ENCODE measurements around the gene USP37.
A peak's percentile ranks its signal among the peaks of the same experiment; 100 is the strongest.

The USP37 gene

DNA sequence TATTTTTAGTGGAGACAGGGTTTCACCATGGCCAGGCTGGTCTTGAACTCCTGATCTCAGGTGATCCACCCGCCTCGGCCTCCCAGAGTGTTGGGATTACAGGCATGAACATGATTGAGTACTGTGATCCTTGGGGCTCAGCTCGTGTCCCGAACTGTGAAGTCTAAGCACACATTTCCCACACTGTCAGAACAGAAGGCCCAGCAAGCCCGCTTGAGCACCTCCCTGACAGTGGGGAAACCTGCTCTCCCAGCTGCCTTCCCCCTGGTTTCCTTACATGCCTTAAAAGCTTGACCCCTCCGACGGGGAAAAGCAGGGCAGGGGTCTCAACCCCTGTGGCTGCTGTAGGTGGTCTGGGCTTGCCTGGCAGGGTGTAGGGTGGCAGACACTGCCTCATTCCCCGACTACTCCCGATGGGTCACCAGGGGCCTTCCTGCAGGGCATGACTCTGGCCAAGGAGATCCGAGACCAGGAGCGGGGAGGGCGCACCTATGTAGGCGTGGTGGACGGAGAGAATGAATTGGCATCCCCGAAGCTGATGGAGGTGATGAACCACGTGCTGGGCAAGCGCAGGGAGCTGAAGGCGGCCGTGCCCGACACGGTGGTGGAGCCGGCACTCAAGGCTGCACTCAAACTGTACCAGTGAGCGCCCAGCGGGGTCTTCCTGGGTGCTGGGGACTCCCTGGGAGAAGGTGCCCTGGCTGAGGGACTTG is 139.1 kb downstream of the USP37 start:
- DNase-seq, result no peak

DNA sequence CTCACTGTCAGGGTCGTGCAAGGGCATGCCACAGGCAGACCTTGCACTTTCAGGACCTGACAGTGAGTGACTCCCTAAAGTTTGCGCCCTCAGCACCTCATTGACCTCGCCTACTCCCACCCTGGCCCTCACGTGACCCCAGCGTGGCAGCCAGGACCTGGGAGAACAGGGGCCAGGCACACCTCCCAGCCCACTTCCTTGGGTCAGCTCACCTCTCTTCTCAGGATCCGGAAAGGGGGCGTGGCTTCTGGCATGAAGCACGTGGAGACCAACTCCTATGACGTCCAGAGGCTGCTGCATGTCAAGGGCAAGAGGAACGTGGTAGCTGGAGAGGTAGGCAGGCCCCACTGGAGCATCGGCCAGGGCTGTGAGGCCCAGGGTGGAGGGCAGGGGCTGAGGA is 140.4 kb downstream of the USP37 start:
- no peak for DNase-seq

DNA sequence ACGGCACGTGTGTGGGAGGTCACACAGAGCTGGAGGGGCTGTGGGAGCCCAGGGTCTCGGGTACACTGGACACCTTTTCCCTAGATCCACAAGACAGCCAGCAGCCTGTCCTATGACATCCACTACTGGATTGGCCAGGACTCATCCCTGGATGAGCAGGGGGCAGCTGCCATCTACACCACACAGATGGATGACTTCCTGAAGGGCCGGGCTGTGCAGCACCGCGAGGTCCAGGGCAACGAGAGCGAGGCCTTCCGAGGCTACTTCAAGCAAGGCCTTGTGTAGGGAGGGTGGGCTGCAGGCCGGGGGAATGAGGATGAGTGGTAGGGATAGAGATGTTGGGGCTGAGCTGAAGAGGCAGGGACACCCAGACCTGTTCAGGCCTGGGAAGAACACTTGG is 142.6 kb downstream of the USP37 start:
- no peak for DNase-seq

DNA sequence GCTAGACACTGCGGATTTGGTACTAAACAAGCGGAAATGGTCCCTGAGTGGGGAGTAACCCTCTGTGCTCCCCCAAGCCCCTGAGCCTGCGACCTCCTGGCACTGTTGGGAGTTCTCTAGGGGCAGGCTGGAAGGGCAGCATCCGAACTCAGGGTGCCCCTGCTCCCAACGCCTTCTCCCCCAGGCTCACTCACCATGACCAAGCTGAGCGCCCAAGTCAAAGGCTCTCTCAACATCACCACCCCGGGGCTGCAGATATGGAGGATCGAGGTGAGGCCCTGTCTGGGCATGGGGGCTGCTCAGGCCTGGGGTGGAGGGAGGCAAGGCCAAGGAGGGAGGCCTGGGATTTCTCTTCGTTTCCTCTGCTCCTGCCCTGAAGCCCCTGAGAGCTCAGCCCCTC is 144.6 kb downstream of the USP37 start:
- DNase-seq, result no peak

DNA sequence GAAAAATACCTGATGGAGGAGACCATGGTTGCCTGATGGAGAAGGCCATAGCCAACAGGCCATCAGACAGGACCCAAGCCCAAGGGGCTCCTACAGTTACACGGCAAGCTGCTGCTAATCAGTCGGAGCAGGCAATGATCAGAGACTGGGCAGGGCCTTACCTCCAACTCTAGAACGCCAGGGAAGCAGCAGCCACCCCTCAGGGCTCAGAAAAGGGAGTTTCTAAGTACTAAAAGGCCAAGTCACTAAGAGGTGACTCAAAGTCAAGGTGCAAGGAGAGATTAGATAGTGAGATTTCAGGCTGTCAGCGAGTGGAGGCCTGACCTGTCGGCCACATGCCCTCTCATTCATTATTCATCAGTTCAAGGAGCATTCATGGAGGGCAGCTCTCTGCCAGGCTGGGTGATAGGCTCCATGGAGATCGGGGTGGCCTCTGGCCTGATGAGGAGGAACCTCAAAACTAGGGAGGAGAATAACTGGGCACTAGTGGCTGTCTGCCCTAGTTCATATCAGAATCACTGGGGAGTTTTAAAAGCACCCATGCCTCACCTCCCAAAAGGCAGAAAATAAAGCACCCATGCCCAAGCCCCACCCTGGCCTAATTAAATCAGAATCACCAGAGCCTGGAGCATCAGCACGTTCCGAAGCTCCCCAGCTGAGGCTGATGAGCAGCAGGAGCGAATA is 145.6 kb downstream of the USP37 start:
- no peak for DNase-seq

DNA sequence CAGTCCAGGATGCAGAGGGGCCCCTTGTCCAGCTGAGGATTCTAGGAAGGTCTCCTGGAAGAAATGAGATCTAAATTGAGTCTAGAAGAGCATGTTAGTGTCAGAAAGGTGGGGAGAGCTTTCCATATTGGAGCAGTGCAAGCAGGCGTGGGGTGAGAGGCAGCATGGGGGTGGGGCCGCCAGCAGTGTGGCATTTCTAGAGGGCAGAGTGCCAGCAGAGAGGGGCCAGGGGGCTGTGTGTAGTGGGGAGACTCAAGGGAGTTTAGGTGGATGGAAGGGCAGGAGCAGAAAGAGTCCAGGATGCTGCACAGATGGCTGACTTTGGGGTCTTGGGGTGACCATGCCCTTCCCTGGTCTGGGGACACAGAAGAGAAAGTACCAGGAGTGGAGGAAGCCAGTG is 147.1 kb downstream of the USP37 start:
- DNase-seq, result no peak

DNA sequence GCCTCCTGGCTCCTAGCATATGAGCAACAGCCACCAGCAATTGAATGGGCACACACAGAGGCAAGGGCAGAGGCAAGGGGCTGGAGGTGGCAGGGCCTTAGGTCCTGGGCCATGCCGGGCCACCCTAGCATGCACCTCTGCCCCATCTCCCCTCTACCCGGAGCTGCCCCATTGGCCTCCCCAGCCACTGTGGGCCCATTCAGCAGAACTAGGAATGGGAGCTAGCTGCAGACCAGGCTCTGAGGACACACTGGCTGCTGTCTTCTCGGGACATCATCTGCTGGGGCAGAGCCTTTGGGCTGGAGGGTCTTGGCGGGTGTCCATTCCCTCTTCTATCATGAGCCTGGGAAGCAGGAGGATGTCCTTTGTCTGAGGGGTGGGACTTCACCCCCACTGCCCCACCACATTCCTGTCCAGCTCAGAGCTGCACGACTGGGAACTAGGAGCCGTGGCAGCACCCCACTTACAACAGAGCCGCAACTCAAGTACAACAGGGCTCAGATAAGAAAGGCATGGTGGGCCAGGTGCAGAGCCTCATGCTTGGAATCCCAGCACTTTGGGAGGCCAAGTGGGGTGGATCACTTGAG is 148.4 kb downstream of the USP37 start:
- DNase-seq, result no peak

DNA sequence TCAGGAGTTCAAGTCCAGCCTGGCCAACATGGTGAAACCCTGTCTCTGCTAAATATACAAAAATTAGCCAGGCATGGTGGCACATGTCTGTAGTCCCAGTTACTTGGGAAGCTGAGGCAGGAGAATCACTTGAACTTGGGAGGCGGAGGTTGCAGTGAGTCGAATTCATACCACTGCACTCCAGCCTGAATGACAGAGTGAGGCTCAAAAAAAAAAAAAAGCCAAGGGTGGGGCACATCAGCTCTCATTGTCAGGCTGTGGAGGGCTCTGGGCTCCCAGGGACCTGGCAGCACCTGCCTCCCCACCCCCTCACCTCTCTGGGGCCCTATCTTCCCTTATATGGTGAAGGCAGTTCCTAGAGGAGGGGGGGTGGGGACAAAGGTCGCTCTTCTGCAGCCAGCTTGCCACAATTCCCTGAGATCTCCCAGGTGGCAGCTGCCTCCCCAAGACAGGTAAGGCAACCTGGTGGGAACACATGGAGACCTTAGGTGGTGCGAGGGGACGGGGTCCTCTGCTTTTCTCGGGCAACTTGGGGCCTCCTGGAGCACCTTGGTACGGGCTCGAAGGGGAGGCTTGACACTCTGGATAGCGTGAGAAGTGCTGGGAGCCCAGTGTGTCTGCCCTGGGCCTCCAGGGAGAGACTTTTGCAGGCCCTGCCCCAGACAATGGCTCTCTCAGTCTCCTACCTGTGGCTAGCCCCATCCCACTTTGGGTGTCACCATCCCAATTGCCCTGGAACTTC is 149.3 kb downstream of the USP37 start, which contains the start of gene VIL1:
Gene VIL1, plus strand, starts transcription at position 407 of the 742 bp plus-strand sequence. CDS start 4,656 bp downstream, outside the sequence.
- peak; percentile 62 for DNase-seq

DNA sequence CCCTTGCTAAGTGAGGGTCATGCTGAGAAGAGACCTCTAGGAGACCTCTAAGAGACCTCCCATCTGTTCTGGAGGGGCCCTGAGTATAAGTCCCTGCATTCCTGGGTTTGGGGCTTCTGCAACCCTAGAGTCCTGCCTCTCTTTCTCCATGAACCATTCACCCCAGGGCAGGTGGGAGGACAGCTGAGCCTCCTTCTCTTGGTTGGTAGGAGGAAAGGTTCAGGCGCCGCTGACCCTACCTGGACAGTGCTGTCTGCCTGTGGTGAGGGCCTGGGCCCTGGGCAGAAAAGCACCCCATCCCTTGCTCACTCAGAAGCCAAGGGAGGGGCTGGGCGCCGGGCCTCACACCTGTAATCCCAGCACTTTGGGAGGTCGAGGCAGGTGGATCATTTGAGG is 149.8 kb downstream of the USP37 start:
- no peak for DNase-seq

DNA sequence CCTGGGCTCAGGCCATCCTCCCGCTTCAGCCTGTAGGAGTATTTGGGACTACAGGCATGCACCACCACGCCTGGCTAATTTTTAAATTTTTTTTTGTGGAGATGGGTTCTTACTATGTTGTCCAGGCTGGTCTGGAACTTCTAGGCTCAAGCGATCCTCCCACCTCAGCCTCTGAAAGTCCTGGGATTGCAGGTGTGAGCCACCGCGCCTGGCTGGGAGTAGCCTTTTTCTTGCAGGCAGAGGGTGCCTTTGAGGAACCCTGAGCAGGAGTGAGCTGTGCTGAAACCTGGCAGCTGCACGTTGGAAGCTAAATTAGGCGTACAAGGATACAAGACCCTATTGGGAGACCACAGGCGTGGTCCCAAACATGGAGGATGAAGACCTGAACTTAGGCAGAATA is 160.4 kb downstream of the USP37 start:
- DNase-seq, result no peak

DNA sequence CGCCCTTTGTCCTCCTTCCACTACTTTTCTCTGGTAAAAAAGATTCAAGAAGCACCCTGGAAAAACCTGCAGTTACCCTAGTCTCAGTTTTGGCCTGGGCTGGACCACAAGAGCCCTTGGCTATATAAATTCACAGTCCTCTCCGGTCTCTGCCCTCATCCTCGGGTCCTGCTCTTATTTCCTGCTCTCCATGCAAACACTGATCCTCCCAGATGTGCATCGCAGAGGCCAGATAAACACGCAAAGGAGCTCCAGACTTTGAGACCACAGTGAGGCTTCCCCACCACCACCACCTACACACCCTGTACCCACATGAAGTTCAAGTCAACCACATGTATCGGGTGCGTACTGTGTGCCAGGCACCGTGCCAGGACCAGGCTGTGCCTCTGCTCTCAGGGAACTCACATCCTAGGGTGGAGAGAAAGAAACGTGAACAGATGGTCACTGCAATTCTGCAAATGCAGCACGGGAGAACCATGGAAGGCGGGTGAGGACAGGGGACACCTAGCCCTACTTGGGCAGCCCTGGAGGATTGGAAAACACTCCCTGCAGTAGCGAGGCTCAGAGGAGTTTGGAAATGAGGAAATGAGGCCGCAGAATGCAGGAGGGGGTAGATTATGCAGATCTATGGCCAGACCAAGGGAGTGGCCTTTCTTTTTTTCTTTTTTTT is 161.1 kb downstream of the USP37 start:
- peak; percentile 42 for DNase-seq

DNA sequence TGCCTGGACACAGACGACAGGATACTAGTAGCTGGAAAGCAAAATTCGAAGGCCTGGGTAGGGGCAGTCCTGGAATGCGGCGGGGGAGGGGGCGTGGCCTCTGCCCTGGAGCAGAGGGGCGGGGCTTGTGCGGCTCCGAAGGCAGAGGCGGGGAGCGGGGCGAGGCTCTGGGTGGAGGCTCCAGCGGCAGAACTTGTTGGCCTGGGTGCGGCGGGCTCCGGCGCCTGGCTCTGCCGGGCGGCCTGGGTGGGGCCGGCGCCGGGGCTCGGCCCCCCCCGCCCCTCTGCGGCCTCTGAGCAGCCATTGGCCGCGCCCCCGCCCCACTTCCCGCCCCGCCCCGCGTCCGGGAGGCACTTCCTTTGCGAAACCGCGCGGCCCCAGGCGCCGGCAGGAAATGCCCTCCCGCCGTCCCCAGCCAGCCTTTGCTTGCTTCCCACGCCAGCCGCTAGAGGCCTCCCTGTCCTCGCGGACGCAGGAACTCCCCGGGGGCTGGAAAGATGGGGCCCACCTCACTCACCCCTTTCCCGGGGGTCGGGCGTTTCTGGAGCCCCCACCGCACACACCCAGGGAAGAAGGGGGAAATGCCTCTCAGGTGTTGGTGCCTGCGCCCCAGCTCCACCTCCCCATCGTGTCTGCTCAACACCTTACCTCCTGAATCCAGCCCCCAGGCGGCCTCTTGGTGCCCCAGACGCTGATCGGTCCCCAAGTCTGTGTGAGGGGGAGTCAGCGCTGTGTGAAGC is 161.8 kb downstream of the USP37 start:
- peak; percentile 90 for DNase-seq

DNA sequence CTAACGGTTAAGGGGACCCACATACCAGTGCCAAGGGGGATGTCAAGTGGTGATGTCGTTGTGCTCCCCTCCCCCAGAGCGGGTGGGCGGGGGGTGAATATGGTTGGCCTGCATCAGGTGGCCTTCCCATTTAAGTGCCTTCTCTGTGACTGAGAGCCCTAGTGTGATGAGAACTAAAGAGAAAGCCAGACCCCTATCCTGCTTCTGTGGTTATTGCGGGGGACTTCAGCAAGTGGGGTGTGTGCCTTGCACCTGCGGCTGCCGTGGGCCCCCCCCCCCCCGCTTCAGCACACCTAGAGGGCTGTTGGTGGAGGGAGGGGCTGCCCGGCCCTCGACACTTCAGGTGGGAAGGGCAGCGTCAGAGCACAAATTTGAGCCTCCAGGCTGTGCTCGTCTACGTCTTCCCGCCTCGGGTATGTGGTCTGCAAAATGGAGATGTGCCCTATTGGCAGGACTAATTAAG is 162.4 kb downstream of the USP37 start:
- DNase-seq, result no peak

DNA sequence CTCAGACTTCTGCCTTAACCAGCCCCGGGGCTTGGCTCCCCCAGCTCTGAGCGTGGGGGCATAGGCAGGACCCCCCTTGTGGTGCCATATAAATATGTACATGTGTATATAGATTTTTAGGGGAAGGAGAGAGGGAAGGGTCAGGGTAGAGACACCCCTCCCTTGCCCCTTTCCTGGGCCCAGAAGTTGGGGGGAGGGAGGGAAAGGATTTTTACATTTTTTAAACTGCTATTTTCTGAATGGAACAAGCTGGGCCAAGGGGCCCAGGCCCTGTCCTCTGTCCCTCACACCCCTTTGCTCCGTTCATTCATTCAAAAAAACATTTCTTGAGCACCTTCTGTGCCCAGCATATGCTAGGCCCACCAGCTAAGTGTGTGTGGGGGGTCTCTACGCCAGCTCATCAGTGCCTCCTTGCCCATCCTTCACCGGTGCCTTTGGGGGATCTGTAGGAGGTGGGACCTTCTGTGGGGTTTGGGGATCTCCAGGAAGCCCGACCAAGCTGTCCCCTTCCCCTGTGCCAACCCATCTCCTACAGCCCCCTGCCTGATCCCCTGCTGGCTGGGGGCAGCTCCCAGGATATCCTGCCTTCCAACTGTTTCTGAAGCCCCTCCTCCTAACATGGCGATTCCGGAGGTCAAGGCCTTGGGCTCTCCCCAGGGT is 162.9 kb downstream of the USP37 start:
- no peak for DNase-seq

DNA sequence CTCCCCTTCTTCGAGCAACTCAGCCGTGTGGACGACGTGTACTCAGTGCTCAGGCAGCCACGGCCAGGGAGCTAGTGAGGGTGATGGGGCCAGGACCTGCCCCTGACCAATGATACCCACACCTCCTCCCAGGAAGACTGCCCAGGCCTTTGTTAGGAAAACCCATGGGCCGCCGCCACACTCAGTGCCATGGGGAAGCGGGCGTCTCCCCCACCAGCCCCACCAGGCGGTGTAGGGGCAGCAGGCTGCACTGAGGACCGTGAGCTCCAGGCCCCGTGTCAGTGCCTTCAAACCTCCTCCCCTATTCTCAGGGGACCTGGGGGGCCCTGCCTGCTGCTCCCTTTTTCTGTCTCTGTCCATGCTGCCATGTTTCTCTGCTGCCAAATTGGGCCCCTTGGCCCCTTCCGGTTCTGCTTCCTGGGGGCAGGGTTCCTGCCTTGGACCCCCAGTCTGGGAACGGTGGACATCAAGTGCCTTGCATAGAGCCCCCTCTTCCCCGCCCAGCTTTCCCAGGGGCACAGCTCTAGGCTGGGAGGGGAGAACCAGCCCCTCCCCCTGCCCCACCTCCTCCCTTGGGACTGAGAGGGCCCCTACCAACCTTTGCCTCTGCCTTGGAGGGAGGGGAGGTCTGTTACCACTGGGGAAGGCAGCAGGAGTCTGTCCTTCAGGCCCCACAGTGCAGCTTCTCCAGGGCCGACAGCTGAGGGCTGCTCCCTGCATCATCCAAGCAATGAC is 163.6 kb downstream of the USP37 start:
- DNase-seq, result no peak

DNA sequence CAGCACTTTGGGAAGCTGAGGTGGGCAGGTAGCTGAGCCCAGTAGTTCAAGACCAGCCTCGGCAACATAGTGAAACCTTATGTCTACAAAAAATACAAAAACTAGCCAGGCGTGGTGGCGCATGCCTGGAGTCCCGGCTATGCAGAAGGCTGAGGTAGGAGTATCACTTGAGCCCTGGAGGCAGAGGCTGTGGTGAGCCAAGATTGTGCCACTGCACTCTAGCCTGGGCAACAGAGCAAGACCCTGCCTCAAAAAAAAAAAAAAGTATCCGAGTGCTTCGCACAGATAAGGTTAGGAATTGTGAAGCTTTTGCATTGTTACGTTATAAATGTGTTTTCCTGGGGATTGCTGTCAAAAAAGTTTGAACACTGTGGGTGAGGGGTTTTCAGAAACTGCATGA is 164.3 kb downstream of the USP37 start:
- DNase-seq, result no peak

DNA sequence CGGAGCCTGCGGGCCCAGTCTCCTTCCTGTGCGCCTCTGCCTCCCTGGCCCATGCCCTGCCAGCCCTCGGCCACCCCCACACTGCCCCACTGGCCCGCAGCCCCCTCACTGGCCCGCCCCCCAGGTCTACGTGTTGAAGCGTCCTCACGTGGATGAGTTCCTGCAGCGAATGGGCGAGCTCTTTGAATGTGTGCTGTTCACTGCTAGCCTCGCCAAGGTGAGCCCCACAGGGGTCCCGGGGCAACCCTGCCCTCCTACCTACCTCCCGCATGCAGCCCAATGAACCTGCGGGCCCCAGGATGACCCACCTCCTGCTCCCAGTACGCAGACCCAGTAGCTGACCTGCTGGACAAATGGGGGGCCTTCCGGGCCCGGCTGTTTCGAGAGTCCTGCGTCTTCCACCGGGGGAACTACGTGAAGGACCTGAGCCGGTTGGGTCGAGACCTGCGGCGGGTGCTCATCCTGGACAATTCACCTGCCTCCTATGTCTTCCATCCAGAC is 165.2 kb downstream of the USP37 start:
- DNase-seq, result no peak

DNA sequence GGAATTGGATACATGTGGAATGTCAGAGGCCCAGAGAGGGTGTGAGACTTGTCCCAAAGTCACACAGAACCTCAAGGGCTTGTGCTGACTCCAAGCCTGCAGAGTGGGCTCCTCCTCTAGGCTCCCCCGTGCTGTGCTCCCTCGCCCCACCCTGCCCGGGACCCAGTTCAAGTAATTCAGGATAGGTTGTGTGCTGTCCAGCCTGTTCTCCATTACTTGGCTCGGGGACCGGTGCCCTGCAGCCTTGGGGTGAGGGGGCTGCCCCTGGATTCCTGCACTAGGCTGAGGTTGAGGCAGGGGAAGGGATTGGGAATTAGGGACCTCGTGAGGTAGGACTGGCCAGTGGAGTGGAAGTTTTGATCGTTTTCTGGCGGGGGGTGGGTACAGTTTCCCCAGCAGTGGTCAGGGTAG is 165.7 kb downstream of the USP37 start:
- DNase-seq, result no peak

DNA sequence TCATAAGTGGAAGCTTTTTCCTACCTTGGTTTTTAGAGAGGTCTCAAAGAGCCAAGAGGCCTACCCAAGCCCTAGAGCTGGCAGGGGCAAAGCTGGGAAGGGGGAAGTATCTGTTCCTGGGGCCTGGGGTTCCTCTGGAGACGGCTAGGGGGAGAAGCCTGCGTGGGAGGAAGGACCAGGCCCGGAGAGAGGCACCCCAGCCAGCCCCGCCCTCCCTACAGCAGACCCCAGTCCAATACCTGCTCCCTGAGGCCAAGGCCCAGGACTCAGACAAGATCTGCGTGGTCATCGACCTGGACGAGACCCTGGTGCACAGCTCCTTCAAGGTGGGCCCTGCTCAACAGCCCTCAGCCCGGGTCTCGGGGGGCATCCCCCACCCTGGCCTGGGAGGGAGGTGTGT is 166.3 kb downstream of the USP37 start:
- DNase-seq, result no peak

All from DMS153 (cell line).